Trophoblast cell (in vitro differentiated cells and primary cell): ENCODE measurements around the gene RGS14.

ENCODE experiments used
- DNase-seq, 2 donors: peaks; one replicate each; pipeline ENCODE4 v3.0.0-alpha.2; 2016
- H2AFZ ChIP-seq: 2 replicates; pipeline ENCODE4 v1.6.1; 2013; ENCODE audit warnings: low read length, moderate library complexity, mild to moderate bottlenecking; ENCODE audit not compliant: insufficient read depth, poor library complexity
- H2AK5ac ChIP-seq: 2 replicates; pipeline ENCODE4 v1.6.1; 2013; ENCODE audit warnings: mild to moderate bottlenecking, low read length
- H2BK120ac ChIP-seq: 2 replicates; pipeline ENCODE4 v1.6.1; 2013; ENCODE audit warnings: low read length, mild to moderate bottlenecking, moderate library complexity; ENCODE audit not compliant: insufficient read depth, poor library complexity
- H2BK12ac ChIP-seq: 2 replicates; pipeline ENCODE4 v1.6.1; 2013; ENCODE audit warnings: mild to moderate bottlenecking, low read length, moderate library complexity
- H2BK5ac ChIP-seq: 2 replicates; pipeline ENCODE4 v1.6.1; 2013; ENCODE audit warnings: low read length, low read depth, moderate library complexity, mild to moderate bottlenecking; ENCODE audit not compliant: poor library complexity
- H3K14ac ChIP-seq: 2 replicates; pipeline ENCODE4 v1.6.1; 2013; ENCODE audit warnings: mild to moderate bottlenecking, low read length
- H3K18ac ChIP-seq: 2 replicates; pipeline ENCODE4 v1.6.1; 2013; ENCODE audit warnings: mild to moderate bottlenecking, low read length
- H3K23ac ChIP-seq: 2 replicates; pipeline ENCODE4 v1.6.1; 2013; ENCODE audit warnings: low read length
- H3K27ac ChIP-seq: 2 replicates; pipeline ENCODE4 v1.5.1; 2013; ENCODE audit warnings: low read depth, mild to moderate bottlenecking, inconsistent platforms, low read length, moderate library complexity
- H3K27me3 ChIP-seq: 2 replicates; pipeline ENCODE4 v1.6.1; 2013; ENCODE audit warnings: inconsistent platforms, mild to moderate bottlenecking, low read length, moderate library complexity; ENCODE audit not compliant: insufficient read depth
- H3K36me3 ChIP-seq, 2 experiments: 1 replicate in 1 of 2; 2 replicates in 1 of 2; pipeline ENCODE4 v1.6.1; 2013; ENCODE audit warnings: low read length in 2 of 2, mild to moderate bottlenecking in 2 of 2, moderate library complexity in 1 of 2; ENCODE audit not compliant: insufficient read depth in 2 of 2, control insufficient read depth in 1 of 2
- H3K4ac ChIP-seq: 2 replicates; pipeline ENCODE4 v1.6.1; 2013; ENCODE audit warnings: low read depth, mild to moderate bottlenecking, low read length, moderate library complexity
- H3K4me1 ChIP-seq, 2 experiments: 1 replicate in 1 of 2; 2 replicates in 1 of 2; pipeline ENCODE4 v1.6.1; 2013; ENCODE audit warnings: low read length in 2 of 2, mild to moderate bottlenecking in 2 of 2, moderate library complexity in 1 of 2; ENCODE audit not compliant: insufficient read depth in 2 of 2, control insufficient read depth in 1 of 2
- H3K4me2 ChIP-seq: 2 replicates; pipeline ENCODE4 v1.6.1; 2013; ENCODE audit warnings: inconsistent platforms, mild to moderate bottlenecking, low read length, moderate library complexity
- H3K4me3 ChIP-seq: 2 replicates; pipeline ENCODE4 v1.5.1; 2013; ENCODE audit warnings: mild to moderate bottlenecking, low read depth, low read length, inconsistent platforms
- H3K79me1 ChIP-seq: one replicate; pipeline ENCODE4 v1.6.1; 2013; ENCODE audit warnings: low read length
- H3K79me2 ChIP-seq: 2 replicates; pipeline ENCODE4 v1.6.1; 2013; ENCODE audit warnings: low read length, mild to moderate bottlenecking; ENCODE audit not compliant: control insufficient read depth, insufficient read depth, poor library complexity
- H3K9ac ChIP-seq: 2 replicates; pipeline ENCODE4 v1.6.1; 2013; ENCODE audit warnings: mild to moderate bottlenecking, low read length
- H3K9me3 ChIP-seq: 2 replicates; pipeline ENCODE4 v1.6.1; 2013; ENCODE audit warnings: low read depth, mild to moderate bottlenecking, control low read depth, inconsistent platforms, low read length; ENCODE audit not compliant: insufficient read depth
- H4K12ac ChIP-seq: 2 replicates; pipeline ENCODE4 v1.6.1; 2013; ENCODE audit warnings: low read depth, mild to moderate bottlenecking, low read length, moderate library complexity
- H4K8ac ChIP-seq: 2 replicates; pipeline ENCODE4 v1.6.1; 2013; ENCODE audit warnings: low read depth, mild to moderate bottlenecking, low read length, moderate library complexity
- H4K91ac ChIP-seq: one replicate; pipeline ENCODE4 v1.6.1; 2013; ENCODE audit warnings: low read depth, mild to moderate bottlenecking, low read length, moderate library complexity
- WGBS: extraction: QIAGEN DNeasy Blood & Tissue Kit; methylation state at CpG from one replicate; pipeline ENCODE4 v1.1.7; 2013; ENCODE audit warnings: missing lambda C conversion rate; ENCODE audit not compliant: insufficient read length, insufficient coverage; ENCODE audit errors: extremely low coverage; 5-methylcytosine and 5-hydroxymethylcytosine counted together

RGS14 gene

DNA sequence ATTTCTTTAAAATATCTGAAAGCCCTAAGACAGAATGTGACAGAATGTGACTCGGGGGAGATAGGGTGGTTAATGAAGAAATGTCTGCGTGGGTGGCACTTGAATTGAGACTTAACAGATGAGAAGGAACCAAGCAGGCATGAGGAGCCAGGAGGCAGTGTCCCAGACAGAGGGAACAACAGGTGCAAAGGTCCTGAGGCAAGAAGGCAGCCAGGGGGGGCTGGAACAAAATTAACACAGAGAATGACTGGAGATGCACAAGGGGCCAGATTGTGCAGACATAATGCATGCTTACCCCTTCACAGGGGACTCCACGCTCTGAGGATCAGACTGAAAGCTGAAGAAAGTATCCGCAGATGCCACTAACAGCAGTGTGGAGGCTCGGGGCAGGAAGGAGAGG lies 8.0 kb upstream of the RGS14 start:
- H3K23ac ChIP-seq: no peak overlapping the region
- no peak overlapping the region for H4K91ac ChIP-seq
- peak overlapping the region; percentile 9 for H3K4ac ChIP-seq
- no peak overlapping the region for H3K4me3 ChIP-seq
- no peak overlapping the region for H4K12ac ChIP-seq
- peaks cover 10% of the 10 kb centered on the region for H3K79me1 ChIP-seq
- H3K14ac ChIP-seq: no peak overlapping the region
- DNase-seq: no peak
- H3K4me2 ChIP-seq: peak overlapping the region; percentile 82
- no peak overlapping the region for H2AFZ ChIP-seq
- peaks cover 13% of the 10 kb centered on the region for H3K79me2 ChIP-seq
- WGBS: no CpG with 5 or more reads among the region's 5 CpGs
- no peaks in the 10 kb centered on the region for H3K27me3 ChIP-seq
- no peak overlapping the region for H2BK120ac ChIP-seq
- no peak overlapping the region for H2BK12ac ChIP-seq
- no peak overlapping the region for H3K18ac ChIP-seq
- peaks cover 12 to 16% of the 10 kb centered on the region in 2 experiments for H3K4me1 ChIP-seq
- H3K9me3 ChIP-seq: peaks cover 1% of the 10 kb centered on the region
- H3K9ac ChIP-seq: no peak overlapping the region
- no peak overlapping the region for H4K8ac ChIP-seq
- H2AK5ac ChIP-seq: no peak overlapping the region
- H3K27ac ChIP-seq: no peak overlapping the region
- no peak overlapping the region for H2BK5ac ChIP-seq
- peaks cover 5 to 12% of the 10 kb centered on the region in 2 experiments for H3K36me3 ChIP-seq

DNA sequence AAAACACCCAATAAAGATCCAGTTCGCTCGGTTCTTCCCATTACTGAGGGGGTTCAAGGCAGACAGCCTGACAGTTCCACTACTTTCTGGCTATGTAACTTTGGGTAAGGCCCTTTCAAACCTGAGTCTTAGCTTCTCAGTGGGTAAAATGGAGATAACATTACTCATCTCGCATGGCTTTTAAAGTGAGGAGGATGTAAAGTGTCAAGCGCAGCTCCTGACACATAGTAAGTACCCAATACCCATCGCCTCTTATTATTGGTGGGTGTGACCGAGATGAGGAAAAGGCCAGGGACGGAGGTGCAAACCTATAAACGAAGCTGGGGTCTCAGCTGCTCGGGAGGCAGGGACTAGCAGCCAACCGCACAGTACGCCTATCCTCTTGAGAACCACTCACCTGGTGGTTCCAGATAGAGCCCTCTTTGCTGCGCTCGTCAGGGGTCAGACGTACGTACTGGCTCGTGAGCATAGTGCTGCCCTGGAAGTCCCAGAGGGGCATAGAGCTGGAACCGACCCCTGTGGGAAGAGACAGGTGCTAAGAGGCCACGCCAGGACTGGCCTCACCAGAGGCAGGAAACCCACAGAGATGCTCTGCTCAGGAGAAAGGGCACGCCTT lies 6.8 kb upstream of the RGS14 start:
- Histone ChIP-seq H3K4me1 (peaks cover 12 to 16% of the 10 kb centered on the region in 2 experiments), H2AFZ (peak overlapping the region; percentile 65), H3K9me3 (no peaks in the 10 kb centered on the region), H3K23ac (no peak overlapping the region), H3K4me2 (peak overlapping the region; percentile 82), H3K27me3 (no peaks in the 10 kb centered on the region), H3K18ac (peak overlapping the region; percentile 42), H2BK120ac (peak overlapping the region; percentile 28), H3K9ac (peak overlapping the region; percentile 89), H3K36me3 (peaks cover 3 to 12% of the 10 kb centered on the region in 2 experiments), H3K4ac (peak overlapping the region; percentile 76), H2AK5ac (peak overlapping the region; percentile 57), H4K8ac (peak overlapping the region; percentile 96), H2BK5ac (no peak overlapping the region), H3K27ac (peak overlapping the region; percentile 95), H3K79me2 (peaks cover 13% of the 10 kb centered on the region), H3K79me1 (peaks cover 10% of the 10 kb centered on the region), H3K14ac (peak overlapping the region; percentile 73), H3K4me3 (peak overlapping the region; percentile 97), H2BK12ac (no peak overlapping the region), H4K12ac (peak overlapping the region; percentile 87), H4K91ac (peak overlapping the region; percentile 91)
- no CpG with 5 or more reads among the region's 19 CpGs for WGBS
- DNase-seq: no peak

DNA sequence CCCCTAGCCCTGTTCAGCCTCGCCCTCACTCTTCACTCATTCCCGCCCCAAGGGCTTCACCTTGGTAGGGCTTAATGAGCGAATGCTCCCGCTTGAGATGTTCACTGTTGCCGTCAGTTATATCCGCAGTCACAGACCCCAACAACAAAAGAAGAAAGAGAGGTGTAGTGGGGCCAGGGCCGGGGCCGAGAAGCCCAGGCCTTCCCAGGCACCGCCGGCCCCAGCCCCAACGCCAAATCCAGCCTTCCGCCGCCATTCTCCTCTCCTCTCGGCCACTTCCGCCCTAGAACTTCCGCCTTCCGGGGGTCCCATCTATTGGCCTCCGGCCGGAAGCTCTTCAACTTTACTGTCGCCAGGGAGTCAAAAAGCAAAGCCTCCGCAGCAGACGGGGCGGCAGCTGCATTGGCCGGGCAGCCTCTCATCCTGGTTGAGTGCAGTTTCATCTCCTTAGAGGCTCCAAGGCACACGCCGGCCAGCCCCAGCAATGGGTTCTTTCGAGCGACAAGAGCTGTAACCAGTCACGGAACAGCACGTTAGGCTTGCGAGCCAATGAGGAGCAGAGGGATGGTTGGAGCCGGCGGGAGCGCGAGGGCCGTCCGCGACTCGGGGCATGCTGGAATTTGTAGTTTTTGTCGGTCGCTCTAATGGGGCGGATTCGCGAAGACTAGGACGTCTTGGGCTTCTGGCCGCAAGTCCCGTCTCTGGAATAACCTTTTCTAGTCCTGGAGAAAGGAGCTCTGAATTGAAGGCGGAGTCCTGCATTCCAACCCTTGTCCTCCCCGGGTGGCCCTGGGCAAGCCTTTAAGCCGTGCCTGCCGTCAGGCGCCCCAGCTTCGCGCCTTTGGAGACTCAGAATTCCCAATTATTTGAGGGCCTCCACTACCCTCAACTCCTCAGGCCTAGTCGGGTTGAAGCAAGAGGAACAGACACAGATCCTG lies 6.1 kb upstream of the RGS14 start, which contains the start of gene LMAN2:
Gene LMAN2, minus strand, starts transcription at position 277 of the 938 bp plus-strand sequence. Its CDS starts 21 bp downstream, at position 256.
- Histone ChIP-seq H2BK5ac (peak within 1 kb of the TSS; percentile 97), H3K14ac (peak within 1 kb of the TSS; percentile 88), H3K79me2 (peaks cover 13% of the 10 kb centered on the region), H2BK120ac (peak within 1 kb of the TSS; percentile 90), H3K36me3 (peaks cover 3 to 10% of the 10 kb centered on the region in 2 experiments), H3K9me3 (no peaks in the 10 kb centered on the region), H2BK12ac (peak within 1 kb of the TSS; percentile 11), H3K18ac (peak within 1 kb of the TSS; percentile 85), H3K4me3 (peak within 1 kb of the TSS; percentile 97), H3K27ac (peak within 1 kb of the TSS; percentile 95), H3K4me1 (peaks cover 12 to 16% of the 10 kb centered on the region in 2 experiments), H4K12ac (peak within 1 kb of the TSS; percentile 97), H3K9ac (peak within 1 kb of the TSS; percentile 89), H3K79me1 (peaks cover 10% of the 10 kb centered on the region), H3K27me3 (no peaks in the 10 kb centered on the region), H2AK5ac (peak within 1 kb of the TSS; percentile 57), H4K8ac (peak within 1 kb of the TSS; percentile 96), H2AFZ (peak within 1 kb of the TSS; percentile 96), H3K4me2 (peak within 1 kb of the TSS; percentile 82), H3K4ac (peak within 1 kb of the TSS; percentile 76), H4K91ac (peak within 1 kb of the TSS; percentile 91), H3K23ac (no peak within 1 kb of the TSS)
- WGBS: no CpG with 5 or more reads among the region's 55 CpGs
- DNase-seq: peak; percentile 93 to 96

DNA sequence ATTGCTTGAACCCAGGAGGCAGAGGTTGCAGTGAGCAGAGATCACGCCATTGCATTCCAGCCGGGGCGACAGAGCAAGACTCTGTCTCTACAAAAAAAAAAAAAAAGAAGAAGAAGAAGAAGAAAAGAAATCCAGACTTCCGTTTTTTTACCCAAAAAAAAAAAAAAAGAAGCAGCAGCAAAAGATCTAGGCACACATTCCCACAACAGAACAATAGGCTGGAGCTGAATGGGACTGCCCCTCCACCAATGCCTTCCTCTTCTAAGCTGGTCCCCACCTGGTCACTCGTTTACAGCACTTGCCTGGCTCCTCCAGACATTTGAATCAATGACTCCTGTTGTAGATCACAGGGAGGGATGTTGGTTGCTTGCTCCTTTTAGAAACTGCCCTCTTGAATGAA lies 4.6 kb upstream of the RGS14 start:
- H3K14ac ChIP-seq: no peak overlapping the region
- peaks cover 12 to 16% of the 10 kb centered on the region in 2 experiments for H3K4me1 ChIP-seq
- H4K12ac ChIP-seq: no peak overlapping the region
- no peak overlapping the region for H3K18ac ChIP-seq
- H3K23ac ChIP-seq: no peak overlapping the region
- no peak overlapping the region for H3K4me3 ChIP-seq
- no peak overlapping the region for H3K4ac ChIP-seq
- peaks cover 11% of the 10 kb centered on the region for H3K79me2 ChIP-seq
- H2BK120ac ChIP-seq: no peak overlapping the region
- H3K9me3 ChIP-seq: no peaks in the 10 kb centered on the region
- no peak overlapping the region for H4K91ac ChIP-seq
- no peak overlapping the region for H4K8ac ChIP-seq
- no CpG with 5 or more reads among the region's 5 CpGs for WGBS
- no peak overlapping the region for H2BK5ac ChIP-seq
- no peak for DNase-seq
- no peak overlapping the region for H3K27ac ChIP-seq
- no peak overlapping the region for H2AK5ac ChIP-seq
- H3K79me1 ChIP-seq: peaks cover 10% of the 10 kb centered on the region
- no peak overlapping the region for H2BK12ac ChIP-seq
- H2AFZ ChIP-seq: no peak overlapping the region
- no peak overlapping the region for H3K9ac ChIP-seq
- peaks cover 0 to 3% of the 10 kb centered on the region in 2 experiments for H3K36me3 ChIP-seq
- H3K27me3 ChIP-seq: no peaks in the 10 kb centered on the region
- H3K4me2 ChIP-seq: no peak overlapping the region
